K562 (cell line): ENCODE results near the gene PNISR. TPM values are rescaled to one million over a fixed set of nuclear protein-coding genes. Genes with fewer than 3 reads are reported as not detected.

Experiments
- ADNP ChIP-seq: fragments of 200-800 bp; sonication (Bioruptor generic); IDR thresholded peaks from 2 replicates; pipeline ENCODE4 v1.6.1; 2016; ENCODE audit warnings: missing genetic modification characterization, missing compliant biosample characterization
- AFF1 ChIP-seq, 2 experiments: fragments of 450-650 bp; IDR thresholded peaks; 2 replicates each; pipeline ENCODE4 v1.6.1; 2018; ENCODE audit warnings: mild to moderate bottlenecking in 2 of 2, low read depth in 1 of 2; ENCODE audit not compliant: partially characterized antibody in 2 of 2
- BHLHE40 ChIP-seq: IDR thresholded peaks from 2 replicates; pipeline ENCODE4 v1.6.1; 2011; ENCODE audit warnings: low read length, improper control_type of control experiment
- BRF1 ChIP-seq: IDR thresholded peaks from 3 replicates; pipeline ENCODE4 v1.6.1; 2011; ENCODE audit warnings: borderline replicate concordance, mild to moderate bottlenecking; ENCODE audit not compliant: insufficient read length; ENCODE audit errors: extremely low read depth
- CC2D1A ChIP-seq: fragments of 450-650 bp; IDR thresholded peaks from 2 replicates; pipeline ENCODE4 v1.6.1; 2017; ENCODE audit warnings: mild to moderate bottlenecking
- CCNT2 ChIP-seq: IDR thresholded peaks from 2 replicates; pipeline ENCODE4 v1.6.1; 2011; ENCODE audit warnings: borderline replicate concordance, low read depth, mild to moderate bottlenecking, moderate library complexity, mixed read lengths, low read length; ENCODE audit not compliant: insufficient read length; ENCODE audit errors: extremely low read depth
- CSDE1 ChIP-seq, 2 experiments: fragments of 450-650 bp; IDR thresholded peaks; 2 replicates each; pipeline ENCODE4 v1.6.1; 2016; ENCODE audit warnings: mild to moderate bottlenecking in 1 of 2
- ELK1 ChIP-seq: sonication (generic); formaldehyde crosslinking; IDR thresholded peaks from 2 replicates; pipeline ENCODE4 v1.8.1; 2022; ENCODE audit warnings: missing genetic modification reagents
- FOXJ2 ChIP-seq: fragments of 200-800 bp; sonication (Bioruptor generic); IDR thresholded peaks from 2 replicates; pipeline ENCODE4 v1.6.1; 2016; ENCODE audit warnings: missing genetic modification characterization, missing compliant biosample characterization
- GTF2B ChIP-seq: IDR thresholded peaks from 2 replicates; pipeline ENCODE4 v1.6.1; 2011; ENCODE audit not compliant: insufficient read length; ENCODE audit errors: extremely low read depth
- KAT8 ChIP-seq: fragments of 450-650 bp; IDR thresholded peaks from 2 replicates; pipeline ENCODE4 v1.6.1; 2016; ENCODE audit warnings: low read depth, mild to moderate bottlenecking
- MCM3 ChIP-seq: fragments of 450-650 bp; IDR thresholded peaks from 2 replicates; pipeline ENCODE4 v1.6.1; 2016
- MEF2D ChIP-seq: conservative IDR thresholded peaks from 2 replicates; pipeline ENCODE4 v1.6.1; 2016; ENCODE audit warnings: low read depth, missing genetic modification characterization, missing compliant biosample characterization
- MTA1 ChIP-seq: fragments of 450-650 bp; IDR thresholded peaks from 2 replicates; pipeline ENCODE4 v1.6.1; 2017; ENCODE audit warnings: borderline replicate concordance
- NONO ChIP-seq, 2 experiments: fragments of 200-400 bp in 1 of 2; fragments of 450-650 bp in 1 of 2; formaldehyde crosslinking in 1 of 2; IDR thresholded peaks; 2 replicates each; pipeline ENCODE4 v1.6.1; 2017; ENCODE audit warnings: low read depth in 2 of 2, mild to moderate bottlenecking in 2 of 2, moderate library complexity in 2 of 2, low read length in 1 of 2
- POU5F1 ChIP-seq: fragments of 150-350 bp; IDR thresholded peaks from 2 replicates; pipeline ENCODE4 v1.6.1; 2014; ENCODE audit warnings: borderline replicate concordance, low read length, low read depth, mild to moderate bottlenecking; ENCODE audit not compliant: partially characterized antibody
- SAFB2 ChIP-seq: fragments of 200-400 bp; formaldehyde crosslinking; IDR thresholded peaks from 2 replicates; pipeline ENCODE4 v1.6.1; 2018; ENCODE audit warnings: borderline replicate concordance, low read length, low read depth, moderate library complexity; ENCODE audit not compliant: severe bottlenecking
- SAP30 ChIP-seq: fragments of 200-600 bp; sonication (generic); IDR thresholded peaks from 2 replicates; pipeline ENCODE4 v1.6.1; 2012; ENCODE audit warnings: borderline replicate concordance, low read depth, mild to moderate bottlenecking, moderate library complexity, low read length, control low read depth, inconsistent platforms; ENCODE audit not compliant: insufficient read depth, poor library complexity, severe bottlenecking
- SOX6 ChIP-seq: fragments of 450-650 bp; IDR thresholded peaks from 2 replicates; pipeline ENCODE4 v1.6.1; 2014; ENCODE audit warnings: mild to moderate bottlenecking
- SRF ChIP-seq, 2 experiments: fragments of 250-450, 450-650 bp in 1 of 2; sonication (Bioruptor Pico) in 1 of 2; sonication (generic) in 1 of 2; formaldehyde crosslinking; IDR thresholded peaks; 2 replicates each; pipeline versions ENCODE4 v1.5.0 to v1.5.1; 2020 to 2022; ENCODE audit warnings: mild to moderate bottlenecking in 1 of 2, missing genetic modification reagents in 1 of 2
- ZBTB17 ChIP-seq: fragments of 450-650 bp; formaldehyde crosslinking; IDR thresholded peaks from 2 replicates; pipeline ENCODE4 v1.4.0; 2020; ENCODE audit warnings: mild to moderate bottlenecking
- polyA plus RNA-seq, 8 experiments: library from polyadenylated mRNA; depleted of rRNA in 4 of 8; stranded (reverse) in 5 of 8; unstranded in 3 of 8; fragments of >200 nt; fragmentation: Nextera tagmentation in 2 of 8; fragmentation: Illumina TruSeq in 1 of 8; extraction: Ambion mirVana in 2 of 8; extraction: Trizol in 1 of 8; gene quantifications; 2 replicates each; pipeline versions ENCODE4 v1.2.1 to v1.2.3, GENCODE V29; 2011 to 2014; ENCODE audit warnings: inconsistent platforms in 1 of 8, missing spikeins in 1 of 8
- total RNA-seq, 7 experiments: library from RNA; depleted of rRNA in 6 of 7; stranded (reverse); fragments of >200 nt in 6 of 7; fragmentation: Illumina TruSeq in 2 of 7; extraction: Trizol in 2 of 7; gene quantifications; 2 replicates each; pipeline versions ENCODE4 v1.2.1 to v1.2.3, GENCODE V29; 2011 to 2021; ENCODE audit warnings: low replicate concordance in 1 of 7

PNISR gene
- total and polyA plus RNA-seq, 9 of the 15 experiments (the other 6 are each of a cell fraction or from before 2014, with no cell fraction given), result 97.4 to 206 (median 131) TPM

GRCh38 chr6:99425647-99426450 is 741 bp upstream of the PNISR start (continued):
- TF ChIP-seq NONO (IDR thresholded peaks at IDR 0.05; ENCODE audit: low read depth in 2 of 2, low read length in 1 of 2) (0 out of 4 replicates have a peak, but pooled peaks of 1 of the 2 experiments have one; percentile 34), SAP30 (peak; percentile 63), ADNP (tag) (0 out of 2 replicates have a peak, but pooled peaks have one; percentile 21), FOXJ2 (tag) (peak; percentile 7; the same call in 1 of the 2 replicates), ZBTB17 (CRISPR knock-in tag) (peak; percentile 22; the same call in 1 of the 2 replicates), MCM3 (no peak), KAT8 (no peak), POU5F1 (peak; percentile 10), MTA1 (peak; percentile 47; the same call in 1 of the 2 replicates), MEF2D (tag) (0 out of 2 replicates have a peak, but pooled peaks have one; percentile 9), AFF1 (IDR thresholded peaks at IDR 0.05; ENCODE audit: low read depth in 1 of 2, partially characterized antibody in 2 of 2) (peak in 1 of 2 experiments; percentile 62), GTF2B (no peak), BHLHE40 (0 out of 2 replicates have a peak, but pooled peaks have one; percentile 27), CSDE1 (IDR thresholded peaks at IDR 0.05) (no peak), SRF (CRISPR knock-in tag; IDR thresholded peaks at IDR 0.05) (0 out of 4 replicates have a peak, but pooled peaks of 1 of the 2 experiments have one; percentile 1), CCNT2 (no peak), ELK1 (CRISPR knock-in tag) (no peak), SAFB2 (no peak), BRF1 (no peak), CC2D1A (peak; percentile 45; the same call in 1 of the 2 replicates), SOX6 (peak; percentile 52; the same call in 1 of the 2 replicates)
